IMR-90 (cell line): ENCODE data around the gene OR6T1. TPM values are rescaled to one million over a fixed set of nuclear protein-coding genes. Genes with fewer than 3 reads are reported as not detected.

ENCODE experiments used
- ATAC-seq: fragments of 200-7000 bp; cut with Tn5 transposase; 2 replicates; pipeline ENCODE4 v1.9.1; 2020; ENCODE audit warnings: low read depth, mild to moderate bottlenecking, moderate library complexity
- BruUV-seq: library from RNA; stranded (reverse); fragments of 400-500 nt; replicated peaks from 2 replicates; lab custom pipeline; 2021; lab: Mats Ljungman, UMichigan
- CTCF ChIA-PET: fragments of 300-600 bp; formaldehyde crosslinking; extraction: SDS; loops from one replicate; lab custom pipeline; 2021; ENCODE audit warnings: antibody characterized with exemption; lab: Yijun Ruan, JAX
- POLR2A ChIA-PET: fragments of 300-600 bp; sonication (Branson Sonifier 250); formaldehyde crosslinking; loops from one replicate; lab custom pipeline; 2022; ENCODE audit warnings: antibody characterized with exemption; ENCODE audit not compliant: unreplicated experiment; lab: Charles Lee
- DNase-seq: peaks from one replicate; pipeline ENCODE4 v3.0.0; 2013
- H2AFZ ChIP-seq: replicated peaks from 2 replicates; pipeline ENCODE3; 2013; ENCODE audit warnings: low read length, mild to moderate bottlenecking; ENCODE audit not compliant: poor library complexity
- H2AK5ac ChIP-seq: 2 replicates; pipeline ENCODE4 v1.6.1; 2013; ENCODE audit warnings: low read depth, low read length, inconsistent platforms
- H2AK9ac ChIP-seq: replicated peaks from 2 replicates; pipeline ENCODE3; 2013; ENCODE audit warnings: mild to moderate bottlenecking, low read depth, low read length, moderate library complexity; ENCODE audit not compliant: poor library complexity
- H2BK120ac ChIP-seq: 2 replicates; pipeline ENCODE4 v1.6.1; 2013; ENCODE audit warnings: low read depth, low read length, inconsistent platforms
- H2BK15ac ChIP-seq: 3 replicates; pipeline ENCODE4 v1.6.1; 2013; ENCODE audit warnings: low read depth, low read length, inconsistent platforms
- H2BK20ac ChIP-seq: 2 replicates; pipeline ENCODE4 v1.6.1; 2013; ENCODE audit warnings: low read depth, mild to moderate bottlenecking, inconsistent platforms, low read length, moderate library complexity
- H2BK5ac ChIP-seq: 2 replicates; pipeline ENCODE4 v1.6.1; 2013; ENCODE audit warnings: mild to moderate bottlenecking, low read depth, low read length, inconsistent platforms; ENCODE audit not compliant: poor library complexity, severe bottlenecking
- H3K14ac ChIP-seq: replicated peaks from 2 replicates; pipeline ENCODE4 v1.6.1; 2013; ENCODE audit warnings: low read depth, low read length, inconsistent platforms
- H3K18ac ChIP-seq: 2 replicates; pipeline ENCODE4 v1.6.1; 2013; ENCODE audit warnings: low read depth, low read length, control low read depth
- H3K23ac ChIP-seq: 2 replicates; pipeline ENCODE4 v1.6.1; 2013; ENCODE audit warnings: low read depth, low read length, inconsistent platforms
- H3K27ac ChIP-seq: 2 replicates; pipeline ENCODE4 v1.5.1; 2013; ENCODE audit warnings: mild to moderate bottlenecking, control low read depth, low read length; ENCODE audit not compliant: insufficient read depth
- H3K27me3 ChIP-seq: 2 replicates; pipeline ENCODE4 v1.6.1; 2013; ENCODE audit warnings: low read length; ENCODE audit not compliant: control insufficient read depth, insufficient read depth
- H3K36me3 ChIP-seq: 2 replicates; pipeline ENCODE4 v1.6.1; 2013; ENCODE audit warnings: low read length, mixed read lengths; ENCODE audit not compliant: control insufficient read depth, insufficient read depth
- H3K4ac ChIP-seq: 2 replicates; pipeline ENCODE4 v1.6.1; 2013; ENCODE audit warnings: low read depth, low read length, inconsistent platforms
- H3K4me1 ChIP-seq: 2 replicates; pipeline ENCODE4 v1.6.1; 2013; ENCODE audit warnings: low read length, mixed read lengths; ENCODE audit not compliant: control insufficient read depth, insufficient read depth
- H3K4me2 ChIP-seq: 2 replicates; pipeline ENCODE4 v1.6.1; 2013; ENCODE audit warnings: low read depth, mild to moderate bottlenecking, control low read depth, low read length, moderate library complexity
- H3K4me3 ChIP-seq: 2 replicates; pipeline ENCODE4 v1.5.1; 2013; ENCODE audit warnings: low read depth, mild to moderate bottlenecking, control low read depth, low read length, moderate library complexity; ENCODE audit not compliant: insufficient read depth
- H3K56ac ChIP-seq: 2 replicates; pipeline ENCODE4 v1.6.1; 2013; ENCODE audit warnings: low read length, inconsistent platforms; ENCODE audit not compliant: insufficient read depth; ENCODE audit errors: extremely low read depth
- H3K79me1 ChIP-seq, 2 experiments: 2 replicates each; pipeline ENCODE4 v1.6.1; 2013; ENCODE audit warnings: low read length in 2 of 2, inconsistent platforms in 1 of 2, low read depth in 1 of 2
- H3K9ac ChIP-seq: 2 replicates; pipeline ENCODE4 v1.6.1; 2013; ENCODE audit warnings: low read depth, low read length, control low read depth
- H3K9me1 ChIP-seq: 2 replicates; pipeline ENCODE4 v1.6.1; 2013; ENCODE audit warnings: low read length, inconsistent platforms; ENCODE audit not compliant: insufficient read depth
- H3K9me3 ChIP-seq: 2 replicates; pipeline ENCODE4 v1.6.1; 2013; ENCODE audit warnings: low read length; ENCODE audit not compliant: control insufficient read depth, insufficient read depth
- H4K20me1 ChIP-seq: 2 replicates; pipeline ENCODE4 v1.6.1; 2013; ENCODE audit warnings: low read length, inconsistent platforms; ENCODE audit not compliant: insufficient read depth
- H4K5ac ChIP-seq: 2 replicates; pipeline ENCODE4 v1.6.1; 2013; ENCODE audit warnings: mild to moderate bottlenecking, low read depth, low read length, control low read depth
- H4K8ac ChIP-seq, 2 experiments: 2 replicates each; pipeline ENCODE4 v1.6.1; 2013; ENCODE audit warnings: low read depth in 2 of 2, low read length in 2 of 2, control low read depth in 1 of 2, inconsistent platforms in 1 of 2
- H4K91ac ChIP-seq: 2 replicates; pipeline ENCODE4 v1.6.1; 2013; ENCODE audit warnings: low read depth, low read length, inconsistent platforms; ENCODE audit not compliant: insufficient read depth
- BHLHE40 ChIP-seq: fragments of 150-350 bp; IDR thresholded peaks from 2 replicates; pipeline ENCODE4 v1.6.1; 2016; ENCODE audit warnings: mild to moderate bottlenecking, low read depth, low read length
- CEBPB ChIP-seq: IDR thresholded peaks from 2 replicates; pipeline ENCODE4 v1.6.1; 2012; ENCODE audit warnings: low read depth, low read length, improper control_type of control experiment
- CHD1 ChIP-seq: IDR thresholded peaks from 2 replicates; pipeline ENCODE4 v1.6.1; 2012; ENCODE audit warnings: low read depth, low read length, improper control_type of control experiment
- CTCF ChIP-seq: conservative IDR thresholded peaks from 2 replicates; pipeline ENCODE4 v1.5.1; 2012; ENCODE audit warnings: mild to moderate bottlenecking, low read depth, low read length, improper control_type of control experiment
- FOS ChIP-seq: fragments of 150-350 bp; IDR thresholded peaks from 2 replicates; pipeline ENCODE4 v1.6.1; 2016; ENCODE audit warnings: low read depth, low read length
- MAFK ChIP-seq: IDR thresholded peaks from 2 replicates; pipeline ENCODE4 v1.6.1; 2012; ENCODE audit warnings: low read depth, low read length, improper control_type of control experiment
- MAZ ChIP-seq: IDR thresholded peaks from 2 replicates; pipeline ENCODE4 v1.6.1; 2012; ENCODE audit warnings: low read depth, mild to moderate bottlenecking, low read length, improper control_type of control experiment, moderate library complexity, borderline replicate concordance
- MXI1 ChIP-seq: IDR thresholded peaks from 2 replicates; pipeline ENCODE4 v1.6.1; 2012; ENCODE audit warnings: low read depth, mild to moderate bottlenecking, low read length, moderate library complexity, borderline replicate concordance
- NFE2L2 ChIP-seq: fragments of 150-350 bp; IDR thresholded peaks from 2 replicates; pipeline ENCODE4 v1.6.1; 2016; ENCODE audit warnings: low read depth, mild to moderate bottlenecking, low read length
- POLR2A ChIP-seq: IDR thresholded peaks from 2 replicates; pipeline ENCODE4 v1.6.1; 2012; ENCODE audit warnings: mild to moderate bottlenecking, low read depth, low read length
- RAD21 ChIP-seq: IDR thresholded peaks from 2 replicates; pipeline ENCODE4 v1.6.1; 2012; ENCODE audit warnings: low read length, improper control_type of control experiment
- RCOR1 ChIP-seq: IDR thresholded peaks from 2 replicates; pipeline ENCODE4 v1.6.1; 2012; ENCODE audit warnings: mild to moderate bottlenecking, low read length, improper control_type of control experiment; ENCODE audit not compliant: insufficient replicate concordance
- RFX5 ChIP-seq: IDR thresholded peaks from 2 replicates; pipeline ENCODE4 v1.8.0; 2012; ENCODE audit warnings: low read depth, mild to moderate bottlenecking, low read length, moderate library complexity
- SMC3 ChIP-seq: fragments of 150-350 bp; IDR thresholded peaks from 2 replicates; pipeline ENCODE4 v1.6.1; 2016; ENCODE audit warnings: low read depth, mild to moderate bottlenecking, antibody characterized with exemption, low read length, moderate library complexity
- dilution Hi-C: fragments of 300-500 bp; cut with HindIII; formaldehyde crosslinking; loops from one replicate; pipeline ENCODE4 v1.14.3; 2018; ENCODE audit warnings: low sequenced_read_pairs; ENCODE audit not compliant: unreplicated experiment
- in situ Hi-C: fragments of 300-500 bp; cut with MboI; formaldehyde crosslinking; loops from 3 replicates; pipeline ENCODE4 v1.14.3; 2019; ENCODE audit warnings: low sequenced_read_pairs, inconsistent platforms, mixed read lengths
- intact Hi-C: fragments of 100-400 bp; cut with micrococcal nuclease; formaldehyde crosslinking; loops from 2 replicates; pipeline ENCODE4 v1.10.0; 2022
- polyA plus RNA-seq, 3 experiments: library from polyadenylated mRNA; depleted of rRNA; stranded (reverse); fragments of >200 nt; gene quantifications; 2 replicates each; pipeline ENCODE4 v1.2.3, GENCODE V29; 2012; ENCODE audit warnings: low replicate concordance in 1 of 3
- total RNA-seq: library from RNA; depleted of rRNA; stranded (reverse); fragments of >200 nt; gene quantifications from 2 replicates; pipeline ENCODE4 v1.2.3, GENCODE V29; 2012
- TF ChIP-seq, protein P1 (sequence below): fragments of 150-350 bp; IDR thresholded peaks from 2 replicates; pipeline ENCODE4 v1.6.1; 2016; ENCODE audit warnings: low read depth, mild to moderate bottlenecking, low read length, moderate library complexity, borderline replicate concordance
- TF ChIP-seq, protein P2 (sequence below): fragments of 150-350 bp; IDR thresholded peaks from 2 replicates; pipeline ENCODE4 v1.6.1; 2017; ENCODE audit warnings: mild to moderate bottlenecking, antibody characterized with exemption, low read length, low read depth

OR6T1 gene
- total and polyA plus RNA-seq, 2 of the 4 experiments (the other 2 are of a cell fraction) = not detected

DNA sequence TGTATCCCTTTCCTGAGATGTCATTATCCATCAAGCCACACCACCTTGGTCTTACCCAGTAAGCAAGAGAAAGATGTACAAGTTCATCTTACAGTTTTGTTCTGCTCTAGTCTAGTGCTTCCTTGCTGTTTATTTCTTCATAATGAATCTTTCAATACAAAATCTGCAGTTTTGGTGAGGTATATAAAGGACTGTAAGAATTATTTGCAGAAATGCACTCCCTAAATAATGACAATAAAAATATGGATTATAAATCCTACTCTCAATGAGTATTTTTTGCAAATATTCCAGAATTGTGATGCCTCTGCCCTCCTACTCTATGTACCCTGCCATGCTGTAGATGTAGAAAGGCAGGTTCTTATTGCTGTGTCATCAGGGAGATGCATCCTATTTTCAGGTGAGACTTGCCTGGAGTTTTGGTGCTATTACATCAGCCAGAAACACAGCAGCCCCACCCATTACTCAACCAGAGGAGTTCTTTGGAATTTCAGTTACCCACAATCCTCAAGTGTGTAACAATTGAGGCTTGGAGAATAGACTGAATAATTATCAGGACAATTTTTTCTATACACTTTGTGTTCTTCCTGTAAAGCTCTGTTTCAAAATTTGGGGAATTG is 34.2 kb upstream of the OR6T1 start, which contains the start of gene OR10S1:
TSS of gene OR10S1 (minus strand) at position 51 of the 617 bp plus-strand sequence. CDS start 117 bp downstream, outside the sequence.
- Histone ChIP-seq H4K20me1 (no peaks in the 10 kb centered on the region), H3K27me3 (no peaks in the 10 kb centered on the region), H3K36me3 (no peaks in the 10 kb centered on the region), H2AFZ (no peak within 1 kb of the TSS), H3K27ac (no peak within 1 kb of the TSS), H2BK120ac (no peak within 1 kb of the TSS), H2AK5ac (no peak within 1 kb of the TSS), H2AK9ac (peak within 1 kb of the TSS; percentile 61), H3K9me3 (peaks cover 12% of the 10 kb centered on the region; the same call in 1 of the 2 replicates), H4K8ac (no peak within 1 kb of the TSS), H3K4ac (no peak within 1 kb of the TSS), H3K4me2 (no peak within 1 kb of the TSS), H3K18ac (no peak within 1 kb of the TSS), H3K56ac (no peak within 1 kb of the TSS), H2BK15ac (no peak within 1 kb of the TSS), H3K14ac (no peak within 1 kb of the TSS), H3K4me1 (no peaks in the 10 kb centered on the region), H4K91ac (no peak within 1 kb of the TSS), H3K4me3 (no peak within 1 kb of the TSS), H3K79me1 (no peaks in the 10 kb centered on the region), H4K5ac (no peak within 1 kb of the TSS), H3K9ac (no peak within 1 kb of the TSS), H2BK20ac (no peak within 1 kb of the TSS), H3K23ac (no peak within 1 kb of the TSS), H3K9me1 (no peaks in the 10 kb centered on the region), H2BK5ac (no peak within 1 kb of the TSS)
- in situ Hi-C loops = no loop called here
- BruUV-seq = no TSS peak
- dilution Hi-C loops = no loop called here
- POLR2A ChIA-PET = no interaction called here
- DNase-seq (no peak), ATAC-seq (no peak)
- no peak for TF ChIP-seq MXI1
- no peak for TF ChIP-seq MAZ
- TF ChIP-seq POLR2A = no peak
- no peak for TF ChIP-seq BHLHE40
- TF ChIP-seq, protein P1, sequence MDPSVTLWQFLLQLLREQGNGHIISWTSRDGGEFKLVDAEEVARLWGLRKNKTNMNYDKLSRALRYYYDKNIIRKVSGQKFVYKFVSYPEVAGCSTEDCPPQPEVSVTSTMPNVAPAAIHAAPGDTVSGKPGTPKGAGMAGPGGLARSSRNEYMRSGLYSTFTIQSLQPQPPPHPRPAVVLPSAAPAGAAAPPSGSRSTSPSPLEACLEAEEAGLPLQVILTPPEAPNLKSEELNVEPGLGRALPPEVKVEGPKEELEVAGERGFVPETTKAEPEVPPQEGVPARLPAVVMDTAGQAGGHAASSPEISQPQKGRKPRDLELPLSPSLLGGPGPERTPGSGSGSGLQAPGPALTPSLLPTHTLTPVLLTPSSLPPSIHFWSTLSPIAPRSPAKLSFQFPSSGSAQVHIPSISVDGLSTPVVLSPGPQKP = no peak
- no peak for TF ChIP-seq RFX5
- TF ChIP-seq, protein P2, sequence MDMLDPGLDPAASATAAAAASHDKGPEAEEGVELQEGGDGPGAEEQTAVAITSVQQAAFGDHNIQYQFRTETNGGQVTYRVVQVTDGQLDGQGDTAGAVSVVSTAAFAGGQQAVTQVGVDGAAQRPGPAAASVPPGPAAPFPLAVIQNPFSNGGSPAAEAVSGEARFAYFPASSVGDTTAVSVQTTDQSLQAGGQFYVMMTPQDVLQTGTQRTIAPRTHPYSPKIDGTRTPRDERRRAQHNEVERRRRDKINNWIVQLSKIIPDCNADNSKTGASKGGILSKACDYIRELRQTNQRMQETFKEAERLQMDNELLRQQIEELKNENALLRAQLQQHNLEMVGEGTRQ = no peak
- no peak for TF ChIP-seq RAD21
- TF ChIP-seq CHD1 = no peak
- no peak for TF ChIP-seq NFE2L2
- no peak for TF ChIP-seq SMC3
- TF ChIP-seq CTCF = no peak
- TF ChIP-seq MAFK = no peak
- TF ChIP-seq FOS = no peak
- TF ChIP-seq CEBPB = no peak
- TF ChIP-seq RCOR1 = no peak
- intact Hi-C loops = no loop called here
- CTCF ChIA-PET = no interaction called here
